ENCODE measurements around the gene MBD3L1. TPM values are rescaled to one million over a fixed set of nuclear protein-coding genes. Genes with fewer than 3 reads are reported as not detected.
A peak's percentile ranks its signal among the peaks of the same experiment; 100 is the strongest.

MBD3L1 gene
- total RNA-seq, 1 donor from 2014 or later: not detected

DNA sequence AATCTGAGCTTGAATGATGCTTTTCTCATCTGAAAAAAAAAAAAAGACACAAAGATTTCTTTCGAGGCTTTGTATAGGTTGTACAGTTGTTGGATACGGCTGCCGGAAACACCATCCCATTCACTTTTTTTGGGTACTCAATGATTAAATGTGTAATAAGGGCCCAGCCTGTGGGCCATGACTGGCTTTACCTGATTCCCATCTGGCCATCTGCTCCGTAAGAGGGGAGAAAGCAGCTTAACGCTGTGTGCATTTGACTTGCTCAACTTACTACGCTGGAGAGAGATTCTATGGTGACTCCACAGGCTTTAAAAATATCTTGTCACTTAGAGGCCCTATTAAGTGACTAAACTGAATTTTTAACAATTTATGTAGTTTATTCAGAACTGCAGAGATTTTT is 804 bp upstream of the MBD3L1 start:
- TF ChIP-seq, protein P1, sequence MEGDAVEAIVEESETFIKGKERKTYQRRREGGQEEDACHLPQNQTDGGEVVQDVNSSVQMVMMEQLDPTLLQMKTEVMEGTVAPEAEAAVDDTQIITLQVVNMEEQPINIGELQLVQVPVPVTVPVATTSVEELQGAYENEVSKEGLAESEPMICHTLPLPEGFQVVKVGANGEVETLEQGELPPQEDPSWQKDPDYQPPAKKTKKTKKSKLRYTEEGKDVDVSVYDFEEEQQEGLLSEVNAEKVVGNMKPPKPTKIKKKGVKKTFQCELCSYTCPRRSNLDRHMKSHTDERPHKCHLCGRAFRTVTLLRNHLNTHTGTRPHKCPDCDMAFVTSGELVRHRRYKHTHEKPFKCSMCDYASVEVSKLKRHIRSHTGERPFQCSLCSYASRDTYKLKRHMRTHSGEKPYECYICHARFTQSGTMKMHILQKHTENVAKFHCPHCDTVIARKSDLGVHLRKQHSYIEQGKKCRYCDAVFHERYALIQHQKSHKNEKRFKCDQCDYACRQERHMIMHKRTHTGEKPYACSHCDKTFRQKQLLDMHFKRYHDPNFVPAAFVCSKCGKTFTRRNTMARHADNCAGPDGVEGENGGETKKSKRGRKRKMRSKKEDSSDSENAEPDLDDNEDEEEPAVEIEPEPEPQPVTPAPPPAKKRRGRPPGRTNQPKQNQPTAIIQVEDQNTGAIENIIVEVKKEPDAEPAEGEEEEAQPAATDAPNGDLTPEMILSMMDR (conservative IDR thresholded peaks at IDR 0.05): no peak
- Mint-ChIP-seq H3K27ac (ENCODE audit: unreplicated experiment) (no peak overlapping the region), H3K9me3 (peaks cover 11% of the 10 kb centered on the region)

DNA sequence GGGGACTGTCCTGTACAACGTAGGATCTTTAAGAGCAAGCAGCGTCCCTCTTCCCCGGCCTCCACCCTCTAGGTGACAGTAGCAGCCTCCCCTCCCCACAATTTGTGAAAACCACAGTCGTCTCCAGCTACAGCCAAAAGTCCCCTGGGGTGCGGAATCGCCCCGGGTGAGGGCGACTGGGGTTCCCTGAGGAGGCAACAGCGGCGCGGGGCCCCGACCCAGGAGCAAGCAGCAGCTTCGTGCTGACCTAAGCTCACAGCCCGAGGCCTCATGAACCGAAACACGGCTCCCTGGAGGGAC is 395 bp upstream of the MBD3L1 start:
- peaks cover 11% of the 10 kb centered on the region for H3K9me3 Mint-ChIP-seq
- TF ChIP-seq, protein P1 (conservative IDR thresholded peaks at IDR 0.05): no peak
- H3K4me1 Mint-ChIP-seq: peaks cover 16% of the 10 kb centered on the region
- peaks cover 17% of the 10 kb centered on the region for H3K36me3 Mint-ChIP-seq (ENCODE audit: low read depth)
- peak overlapping the region; percentile 91 for H3K4me3 Mint-ChIP-seq
- no peak for DNase-seq (ENCODE audit: low read depth, low spot score)
- H3K27ac Mint-ChIP-seq (ENCODE audit: unreplicated experiment): no peak overlapping the region
- H3K27me3 Mint-ChIP-seq (ENCODE audit: low read depth): peaks cover 21% of the 10 kb centered on the region

More for the DNA sequence above, 804 bp upstream of the MBD3L1 start:
- Mint-ChIP-seq H3K27me3 (ENCODE audit: low read depth) (peaks cover 18% of the 10 kb centered on the region), H3K4me3 (peak overlapping the region; percentile 91), H3K36me3 (ENCODE audit: low read depth) (peaks cover 17% of the 10 kb centered on the region), H3K4me1 (peaks cover 16% of the 10 kb centered on the region)
- DNase-seq (ENCODE audit: low read depth, low spot score): no peak

DNA sequence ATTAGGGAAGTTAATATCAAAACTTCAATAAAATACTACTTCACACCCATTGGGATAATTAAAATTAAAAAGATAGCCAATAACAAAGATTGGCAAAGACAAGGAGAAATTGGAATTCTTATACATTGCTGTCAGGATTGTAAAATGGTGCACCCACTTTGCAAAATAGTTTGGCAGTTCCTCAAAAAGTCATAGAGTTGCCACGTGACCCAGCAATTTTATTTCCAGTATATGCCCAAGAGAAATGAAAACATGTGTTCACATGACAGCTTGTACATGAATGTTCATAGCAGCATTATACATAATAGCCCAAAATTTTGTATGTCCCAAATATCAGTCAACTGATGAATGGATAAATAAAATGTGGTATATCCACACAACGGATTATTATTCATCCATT is 3.3 kb downstream of the MBD3L1 start:
- TF ChIP-seq, protein P1 (conservative IDR thresholded peaks at IDR 0.05): no peak
- peaks cover 16% of the 10 kb centered on the region for H3K9me3 Mint-ChIP-seq

DNA sequence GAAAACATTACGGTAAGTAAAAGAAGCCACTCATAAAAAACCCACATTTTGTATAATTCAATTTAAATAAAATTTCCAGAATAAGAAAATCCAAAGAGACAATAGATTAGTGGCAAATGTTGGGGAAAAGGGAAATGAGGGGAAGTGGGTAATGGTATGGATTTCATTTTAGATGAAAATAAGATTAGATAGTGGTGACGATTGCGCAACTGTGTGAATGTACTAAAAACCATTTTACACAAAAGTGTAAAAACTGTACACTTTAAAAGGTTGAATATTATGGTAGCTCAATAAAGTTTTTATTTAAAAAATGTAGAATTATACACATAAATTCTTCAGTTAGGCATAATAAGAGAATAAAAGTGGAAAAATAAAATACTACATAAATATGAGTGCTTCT is 3.7 kb downstream of the MBD3L1 start:
- Mint-ChIP-seq H3K9me3 (peaks cover 19% of the 10 kb centered on the region), H3K4me3 (no peak overlapping the region), H3K4me1 (peaks cover 20% of the 10 kb centered on the region), H3K36me3 (ENCODE audit: low read depth) (no peaks in the 10 kb centered on the region), H3K27me3 (ENCODE audit: low read depth) (peaks cover 45% of the 10 kb centered on the region), H3K27ac (ENCODE audit: unreplicated experiment) (no peak overlapping the region)
- TF ChIP-seq, protein P1 (conservative IDR thresholded peaks at IDR 0.05): no peak
- DNase-seq (ENCODE audit: low read depth, low spot score): no peak

More for the DNA sequence above, 3.3 kb downstream of the MBD3L1 start:
- DNase-seq (ENCODE audit: low read depth, low spot score): no peak
- H3K27ac Mint-ChIP-seq (ENCODE audit: unreplicated experiment): no peak overlapping the region
- peaks cover 20% of the 10 kb centered on the region for H3K4me1 Mint-ChIP-seq
- H3K27me3 Mint-ChIP-seq (ENCODE audit: low read depth): peaks cover 42% of the 10 kb centered on the region
- no peaks in the 10 kb centered on the region for H3K36me3 Mint-ChIP-seq (ENCODE audit: low read depth)
- peak overlapping the region; percentile 13 for H3K4me3 Mint-ChIP-seq

DNA sequence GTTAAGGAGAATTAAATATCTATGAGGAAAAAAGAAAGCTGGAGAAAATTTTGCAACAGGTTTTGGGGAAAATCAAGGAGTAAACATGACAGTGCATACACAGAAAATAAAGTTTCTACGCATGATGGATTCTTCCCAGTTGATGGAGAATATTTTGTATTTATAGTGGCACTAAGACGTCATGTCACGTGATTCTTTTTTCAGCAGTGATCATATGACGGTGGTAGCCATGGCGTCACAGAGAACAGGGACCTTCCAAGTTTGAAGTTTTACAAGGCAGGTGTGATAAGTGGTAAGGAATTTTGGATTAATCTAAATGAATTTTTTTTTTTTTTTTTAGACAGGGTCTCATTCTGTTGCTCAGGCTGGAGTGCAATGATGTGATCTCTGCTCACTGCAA is 8.5 kb downstream of the MBD3L1 start:
- Mint-ChIP-seq H3K4me1 (peaks cover 4% of the 10 kb centered on the region), H3K9me3 (peaks cover 8% of the 10 kb centered on the region), H3K4me3 (no peak overlapping the region), H3K27ac (ENCODE audit: unreplicated experiment) (no peak overlapping the region), H3K27me3 (ENCODE audit: low read depth) (peaks cover 38% of the 10 kb centered on the region), H3K36me3 (ENCODE audit: low read depth) (no peaks in the 10 kb centered on the region)
- TF ChIP-seq, protein P1 (conservative IDR thresholded peaks at IDR 0.05): no peak
- DNase-seq (ENCODE audit: low read depth, low spot score): no peak

DNA sequence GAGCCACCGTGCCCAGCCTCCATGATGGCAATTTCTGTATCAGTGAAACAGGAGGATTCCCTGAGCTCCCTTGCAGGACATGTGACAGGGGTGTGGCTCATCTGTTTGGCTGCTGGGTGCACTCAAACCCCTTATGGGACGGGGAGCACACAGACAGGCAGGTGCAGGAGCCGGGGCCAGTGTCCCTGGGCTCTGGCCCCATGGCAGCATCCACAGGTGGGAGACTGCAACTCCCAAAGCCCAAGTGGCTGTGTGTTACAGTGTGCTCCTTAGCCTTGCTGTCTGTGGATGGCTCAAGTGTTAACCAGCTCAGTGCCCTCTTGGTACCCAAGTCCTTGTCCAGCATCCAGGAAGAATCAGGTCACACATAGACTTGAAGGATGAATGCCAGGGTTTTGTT is 14.6 kb downstream of the MBD3L1 start:
- H3K36me3 Mint-ChIP-seq (ENCODE audit: low read depth): peaks cover 4% of the 10 kb centered on the region
- H3K4me3 Mint-ChIP-seq: no peak overlapping the region
- no peak overlapping the region for H3K27ac Mint-ChIP-seq (ENCODE audit: unreplicated experiment)
- H3K4me1 Mint-ChIP-seq: no peaks in the 10 kb centered on the region
- peaks cover 10% of the 10 kb centered on the region for H3K27me3 Mint-ChIP-seq (ENCODE audit: low read depth)
- peaks cover 13% of the 10 kb centered on the region for H3K9me3 Mint-ChIP-seq
- no peak for DNase-seq (ENCODE audit: low read depth, low spot score)
- TF ChIP-seq, protein P1 (conservative IDR thresholded peaks at IDR 0.05): no peak

Data from neural crest cell (in vitro differentiated cells).